Heart right ventricle (tissue), 16 donors: Measurements from ENCODE around the gene HELZ. TPM values are rescaled to one million over a fixed set of nuclear protein-coding genes. Genes with fewer than 3 reads are reported as not detected.

Source experiments
- ATAC-seq, 8 donors: fragments of 200-7000 bp; cut with Tn5 transposase; one replicate each; pipeline ENCODE4 v1.9.1; 2020; ENCODE audit warnings: mild to moderate bottlenecking in 8 of 8, moderate library complexity in 8 of 8, moderate number of reproducible peaks in 1 of 8
- DNase-seq, 2 donors: peaks; one replicate each; pipeline ENCODE4 v3.0.0-alpha.2; 2020
- H3K27ac ChIP-seq, 10 donors: fragments of 200-600 bp; sonication (generic) in 2 of 10; one replicate each; pipeline versions ENCODE4 v1.5.0 to v1.8.0; 2020 to 2022; ENCODE audit warnings: mild to moderate bottlenecking in 3 of 10
- H3K27me3 ChIP-seq, 7 donors: fragments of 200-600 bp; one replicate each; pipeline ENCODE4 v1.8.0; 2021 to 2022; ENCODE audit warnings: mild to moderate bottlenecking in 2 of 7
- H3K36me3 ChIP-seq, 9 donors: fragments of 200-600 bp; sonication (generic) in 1 of 9; one replicate each; pipeline versions ENCODE4 v1.5.0 to v1.8.0; 2020 to 2022; ENCODE audit warnings: mild to moderate bottlenecking in 2 of 9
- H3K4me1 ChIP-seq, 9 donors: fragments of 200-600 bp; sonication (generic) in 1 of 9; one replicate each; pipeline versions ENCODE4 v1.5.0 to v1.8.0; 2020 to 2022; ENCODE audit warnings: mild to moderate bottlenecking in 4 of 9
- H3K4me3 ChIP-seq, 10 donors: fragments of 200-600 bp; sonication (generic) in 2 of 10; one replicate each; pipeline versions ENCODE4 v1.5.0 to v1.8.0; 2020 to 2022; ENCODE audit warnings: mild to moderate bottlenecking in 7 of 10, moderate library complexity in 2 of 10
- H3K9me3 ChIP-seq, 11 donors: fragments of 200-600 bp in 10 of 11; sonication (generic) in 2 of 11; one replicate each; pipeline versions ENCODE4 v1.5.0 to v1.8.0; 2013 to 2022; ENCODE audit warnings: mild to moderate bottlenecking in 2 of 11, control low read depth in 1 of 11, moderate library complexity in 1 of 11
- WGBS, 2 donors: extraction: QIAGEN DNeasy Blood & Tissue Kit; methylation state at CpG; one replicate each; pipeline ENCODE4 v1.1.7; 2013; ENCODE audit warnings: inconsistent platforms in 1 of 2; 5-methylcytosine and 5-hydroxymethylcytosine counted together
- intact Hi-C, 10 donors: fragments of 100-400 bp; cut with DNase I; formaldehyde crosslinking; loops; one replicate each; pipeline versions ENCODE4 v1.11.1 to v1.14.2; 2022
- polyA plus RNA-seq, 2 donors: library from polyadenylated mRNA; stranded (reverse); fragments of 200-250 nt; gene quantifications; one replicate each; pipeline ENCODE4 v1.2.3, GENCODE V29; 2013
- total RNA-seq, 10 donors: library from RNA; stranded (reverse); fragmentation: NEBNext Ultra II Directional in 3 of 10; extraction: Animal tissue kit (Norgen Biotek cat#: 25700) in 3 of 10; gene quantifications; one replicate each; pipeline versions ENCODE4 v1.2.1 to v1.2.4, GENCODE V29; 2021 to 2023
- TF ChIP-seq, protein P1 (sequence below), 9 donors: fragments of 200-600 bp; sonication (generic) in 2 of 9; IDR thresholded peaks; one replicate each; pipeline versions ENCODE4 v1.5.0 to v1.8.0; 2021 to 2022; ENCODE audit warnings: antibody characterized with exemption in 9 of 9, mild to moderate bottlenecking in 5 of 9, moderate library complexity in 1 of 9
- donor health status: Arrhythmogenic right ventricular cardiomyopathy.
- donor health status: ischemic (EF 13 %, LVEDD 7.1; RV severe dilation, severe dysfunction).
- donor health status: healthy with polysubstance abuse.
- donor health status: DM: no; HTN: yes; CAD: no.
- donor health status: DM: no; HTN: no; CAD: no.
- donor health status: ischemic (EF 25% LVEDD 6.9; RV normal size, moderate dysfunction).
- donor health status: ischemic (EF 25% LVEDD 5.7; RV mildly dilated, moderate dysfunction).
- donor health status: healthy.
- donor health status: DM: yes; HTN: yes; CAD: no.
- donor health status: Ischemic cardiomyopathy.
- donor health status: ischemic (EF 35%, LVEDD 5.7; RV mildly dilated, moderate dysfunction).
- donor health status: nonischemic (EF 11% LVEDD 7.7; RV severe dilation, severe dysfunction).
- donor health status: DM: yes; HTN: yes; CAD: no.
- donor health status: PGD.
- donor health status: ischemic (EF 29% LVEDD 5.4; RV normal size, mild dysfunction).
- donor health status: nonischemic (EF 23%, LVEDD 6.1; RV moderate dilation, normal function).

Gene HELZ
- total and polyA plus RNA-seq, 12 donors, result 2.4 to 50.3 (median 40.6) TPM

DNA sequence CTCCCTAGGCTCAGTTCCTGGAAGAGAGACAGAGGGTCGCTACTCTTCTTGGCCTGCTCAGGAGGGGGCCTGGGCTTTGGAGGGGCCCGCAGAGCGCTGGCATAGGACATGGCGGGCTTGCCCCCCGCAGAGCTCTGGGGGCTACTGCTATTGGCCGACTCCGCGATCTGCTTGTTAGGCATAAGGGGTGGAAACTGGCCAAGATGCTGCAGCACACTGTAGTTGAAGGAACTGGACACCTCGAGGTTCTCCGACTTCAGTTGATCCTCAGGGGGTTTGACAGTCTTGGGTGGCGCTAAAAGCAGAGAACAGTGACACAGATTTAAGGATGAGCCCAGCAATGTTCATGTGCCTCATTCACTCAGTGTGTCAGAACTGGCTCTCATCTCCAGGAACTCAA, 166.7 kb downstream of the HELZ start:
- Histone ChIP-seq H3K27me3 (no peaks in the 10 kb centered on the region), H3K9me3 (no peaks in the 10 kb centered on the region), H3K4me3 (no peak overlapping the region), H3K36me3 (peaks cover 0 to 66% (median 0%) of the 10 kb centered on the region in 9 donors), H3K27ac (no peak overlapping the region), H3K4me1 (peaks cover 0 to 7% (median 0%) of the 10 kb centered on the region in 9 donors)
- ATAC-seq (no peak), DNase-seq (no peak)
- intact Hi-C loops, result no loop called here
- TF ChIP-seq, protein P1, sequence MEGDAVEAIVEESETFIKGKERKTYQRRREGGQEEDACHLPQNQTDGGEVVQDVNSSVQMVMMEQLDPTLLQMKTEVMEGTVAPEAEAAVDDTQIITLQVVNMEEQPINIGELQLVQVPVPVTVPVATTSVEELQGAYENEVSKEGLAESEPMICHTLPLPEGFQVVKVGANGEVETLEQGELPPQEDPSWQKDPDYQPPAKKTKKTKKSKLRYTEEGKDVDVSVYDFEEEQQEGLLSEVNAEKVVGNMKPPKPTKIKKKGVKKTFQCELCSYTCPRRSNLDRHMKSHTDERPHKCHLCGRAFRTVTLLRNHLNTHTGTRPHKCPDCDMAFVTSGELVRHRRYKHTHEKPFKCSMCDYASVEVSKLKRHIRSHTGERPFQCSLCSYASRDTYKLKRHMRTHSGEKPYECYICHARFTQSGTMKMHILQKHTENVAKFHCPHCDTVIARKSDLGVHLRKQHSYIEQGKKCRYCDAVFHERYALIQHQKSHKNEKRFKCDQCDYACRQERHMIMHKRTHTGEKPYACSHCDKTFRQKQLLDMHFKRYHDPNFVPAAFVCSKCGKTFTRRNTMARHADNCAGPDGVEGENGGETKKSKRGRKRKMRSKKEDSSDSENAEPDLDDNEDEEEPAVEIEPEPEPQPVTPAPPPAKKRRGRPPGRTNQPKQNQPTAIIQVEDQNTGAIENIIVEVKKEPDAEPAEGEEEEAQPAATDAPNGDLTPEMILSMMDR (IDR thresholded peaks at IDR 0.05), result no peak
- 90 to 95% methylated on average over 11 of the region's 11 CpGs for WGBS, 2 donors

DNA sequence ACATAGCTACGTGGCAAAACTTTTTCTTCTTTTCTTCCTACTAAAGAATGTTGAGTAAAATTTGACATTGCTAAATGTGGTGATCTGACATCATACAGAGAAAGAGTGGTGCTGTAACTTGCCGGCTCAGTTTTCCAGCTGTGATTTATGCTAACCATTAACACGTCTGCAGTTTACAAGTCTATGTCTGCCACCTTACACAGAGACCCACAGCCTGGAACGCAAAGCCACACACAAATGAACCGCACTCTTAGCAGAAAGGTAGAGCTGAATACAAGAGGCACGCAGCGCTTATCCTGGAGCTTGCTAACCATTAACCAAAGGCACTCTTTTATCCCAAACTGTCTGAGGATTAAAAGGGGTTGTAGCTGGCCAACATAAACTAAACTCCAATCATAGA, 168.7 kb downstream of the HELZ start:
- intact Hi-C loops, result no loop called here
- ATAC-seq (no peak), DNase-seq (no peak)
- 86% methylated on average over 7 of the region's 7 CpGs for WGBS, 2 donors
- H3K9me3 ChIP-seq, result no peaks in the 10 kb centered on the region
- TF ChIP-seq, protein P1 (IDR thresholded peaks at IDR 0.05), result no peak
- H3K27ac ChIP-seq, result no peak overlapping the region
- no peak overlapping the region for H3K4me3 ChIP-seq
- H3K36me3 ChIP-seq, result peaks cover 0 to 69% (median 0%) of the 10 kb centered on the region in 9 donors
- H3K27me3 ChIP-seq, result no peaks in the 10 kb centered on the region
- H3K4me1 ChIP-seq, result peaks cover 0 to 7% (median 0%) of the 10 kb centered on the region in 9 donors

DNA sequence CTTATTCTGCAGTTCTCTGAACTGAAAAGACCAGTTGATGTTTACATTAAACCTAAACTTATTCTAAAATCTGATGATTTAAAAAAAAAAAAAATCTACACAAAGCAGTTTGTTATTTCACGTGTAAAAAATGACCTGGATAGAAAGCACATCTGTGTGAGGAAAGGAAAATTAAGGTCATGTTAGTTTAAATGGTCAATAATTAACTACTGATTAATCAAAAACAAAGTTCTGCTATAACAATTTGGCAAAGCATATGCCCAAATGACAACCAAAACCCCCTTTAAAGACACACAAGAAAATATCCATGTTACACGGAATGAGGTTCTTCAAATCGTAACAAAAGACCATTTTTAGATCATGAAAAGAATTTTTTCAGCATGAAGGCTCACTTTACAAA, 170.2 kb downstream of the HELZ start:
- no peaks in the 10 kb centered on the region for H3K9me3 ChIP-seq
- no peaks in the 10 kb centered on the region for H3K27me3 ChIP-seq
- H3K27ac ChIP-seq, result no peak overlapping the region
- ATAC-seq, result no peak
- DNase-seq, result no peak
- TF ChIP-seq, protein P1 (IDR thresholded peaks at IDR 0.05), result no peak
- no peaks in the 10 kb centered on the region for H3K4me1 ChIP-seq
- H3K36me3 ChIP-seq, result peaks cover 0 to 62% (median 0%) of the 10 kb centered on the region in 9 donors
- WGBS, 2 donors, result 91 to 94% methylated on average over 3 of the region's 3 CpGs
- H3K4me3 ChIP-seq, result no peak overlapping the region
- intact Hi-C loops, result no loop called here

DNA sequence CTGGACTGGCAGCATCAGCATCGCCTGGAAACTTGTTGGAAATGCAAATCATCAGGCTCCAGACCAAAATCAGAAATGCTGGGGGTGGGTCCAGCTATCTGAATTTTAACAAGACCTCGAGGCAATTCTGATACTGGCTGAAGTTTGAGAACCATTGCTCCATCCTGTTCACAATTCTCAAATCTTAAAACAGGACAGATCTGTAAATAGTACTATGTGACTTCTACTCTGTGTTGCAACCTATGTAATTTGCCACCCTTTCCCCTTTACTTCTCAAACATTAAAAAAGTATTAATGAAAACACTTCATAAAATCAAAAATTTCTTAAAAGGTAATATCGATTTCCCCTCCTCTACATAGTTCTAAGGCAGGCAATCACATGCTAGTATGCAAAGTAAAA, 172.1 kb downstream of the HELZ start:
- WGBS, 2 donors, result 89 to 90% methylated on average over 3 of the region's 3 CpGs
- H3K27me3 ChIP-seq, result no peaks in the 10 kb centered on the region
- no peak overlapping the region for H3K4me3 ChIP-seq
- intact Hi-C loops, result no loop called here
- TF ChIP-seq, protein P1 (IDR thresholded peaks at IDR 0.05), result no peak
- no peak overlapping the region for H3K27ac ChIP-seq
- DNase-seq (no peak), ATAC-seq (no peak)
- peaks cover 0 to 50% (median 0%) of the 10 kb centered on the region in 9 donors for H3K36me3 ChIP-seq
- no peaks in the 10 kb centered on the region for H3K4me1 ChIP-seq
- H3K9me3 ChIP-seq, result no peaks in the 10 kb centered on the region
